ENCODE measurements around the gene ANO10.
"Not testable (repeated sequence)": the region's sequence is repeated elsewhere in the genome, so short reads cannot be mapped to it uniquely, and the experiment has no call there.

ANO10 gene

DNA sequence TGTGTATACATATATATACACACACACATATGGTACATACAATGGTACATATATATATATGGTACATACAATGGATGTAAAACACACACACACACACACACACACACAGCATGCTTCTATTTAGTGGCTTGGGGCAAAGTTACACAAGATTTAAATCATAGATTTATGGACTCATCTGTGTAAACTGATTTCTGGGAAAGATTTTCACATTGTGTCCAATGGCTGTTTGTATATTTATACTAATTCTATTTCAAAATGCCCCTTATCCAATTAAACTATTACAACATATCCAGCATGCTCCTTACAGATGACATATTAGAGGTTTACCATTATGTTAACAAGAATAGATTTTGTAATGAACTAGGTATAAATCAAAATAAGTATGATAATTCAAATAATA lies 94.9 kb downstream of the ANO10 start:
- H3K4me1 ChIP-seq (ENCODE audit: insufficient read depth, low read length), result no peaks in the 10 kb centered on the region
- H3K4me3 ChIP-seq (ENCODE audit: low read depth in 1 of 2, low read length in 2 of 2), result no peak overlapping the region
- H3K9me3 ChIP-seq (ENCODE audit: low read length), result no peaks in the 10 kb centered on the region
- H3K27me3 ChIP-seq (ENCODE audit: control insufficient read depth in 1 of 2, insufficient read depth in 2 of 2, low read length in 2 of 2), result no peaks in the 10 kb centered on the region
- H3K9ac ChIP-seq (ENCODE audit: low read length), result no peak overlapping the region
- H3K36me3 ChIP-seq (ENCODE audit: insufficient read depth, low read length), result no peaks in the 10 kb centered on the region
- no peak overlapping the region for H3K27ac ChIP-seq (ENCODE audit: low read depth, low read length)

DNA sequence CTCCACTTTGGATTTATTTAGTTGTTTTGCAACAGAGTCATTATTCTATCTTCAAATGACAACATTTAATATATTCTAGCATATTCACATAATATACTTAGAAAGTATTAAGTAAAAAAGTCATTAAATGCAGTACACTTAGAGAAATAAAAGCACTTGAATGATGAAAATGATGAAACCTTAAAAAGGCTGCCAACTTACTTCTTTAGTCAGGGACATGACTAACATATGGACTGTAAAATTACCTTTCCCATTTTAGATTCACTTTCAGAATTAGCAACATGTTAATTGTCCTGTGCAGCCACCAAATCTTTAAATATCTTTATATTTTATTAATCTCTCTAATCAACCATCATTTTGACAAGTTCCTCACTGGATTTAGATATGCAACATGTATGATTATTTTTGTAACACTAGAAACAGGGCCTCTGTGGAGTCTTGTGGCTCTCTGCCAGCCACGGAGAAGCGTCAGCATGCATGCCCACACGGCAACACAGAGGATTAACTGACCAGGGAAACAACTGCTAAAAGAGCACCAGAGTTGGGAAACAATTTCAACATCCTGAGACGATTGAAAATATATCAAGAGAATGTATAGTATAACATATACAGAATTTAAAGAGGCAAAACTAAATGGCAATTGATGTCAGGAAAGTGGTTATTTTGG lies 95.7 kb downstream of the ANO10 start:
- H3K4me1 ChIP-seq (ENCODE audit: insufficient read depth, low read length), result no peaks in the 10 kb centered on the region
- H3K9me3 ChIP-seq (ENCODE audit: low read length), result no peaks in the 10 kb centered on the region
- H3K4me3 ChIP-seq (ENCODE audit: low read depth in 1 of 2, low read length in 2 of 2), result no peak overlapping the region
- H3K27ac ChIP-seq (ENCODE audit: low read depth, low read length), result no peak overlapping the region
- no peaks in the 10 kb centered on the region for H3K36me3 ChIP-seq (ENCODE audit: insufficient read depth, low read length)
- H3K9ac ChIP-seq (ENCODE audit: low read length), result no peak overlapping the region
- no peaks in the 10 kb centered on the region for H3K27me3 ChIP-seq (ENCODE audit: control insufficient read depth in 1 of 2, insufficient read depth in 2 of 2, low read length in 2 of 2)

DNA sequence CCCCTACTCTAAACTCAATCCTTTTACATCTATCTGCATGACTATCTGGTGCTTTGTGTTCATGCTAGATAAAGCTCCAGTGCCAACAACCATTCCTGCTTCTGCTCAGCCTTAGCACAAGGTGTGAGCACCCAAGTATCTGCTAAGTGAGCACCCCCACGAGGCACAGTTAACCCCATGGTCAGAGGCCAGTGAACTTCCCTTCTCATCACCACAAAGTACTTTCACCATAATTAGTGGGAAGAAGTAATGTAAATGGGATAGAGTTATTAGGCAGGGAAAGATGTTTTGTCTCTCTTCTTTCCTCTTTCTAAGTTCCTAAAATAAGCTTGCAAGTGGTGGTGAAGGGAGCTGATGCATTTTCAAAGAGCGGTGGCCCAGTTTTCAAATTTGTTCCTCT lies 96.4 kb downstream of the ANO10 start:
- Histone ChIP-seq H3K9me3 (ENCODE audit: low read length) (no peaks in the 10 kb centered on the region), H3K4me1 (ENCODE audit: insufficient read depth, low read length) (no peaks in the 10 kb centered on the region), H3K27ac (ENCODE audit: low read depth, low read length) (no peak overlapping the region), H3K27me3 (ENCODE audit: control insufficient read depth in 1 of 2, insufficient read depth in 2 of 2, low read length in 2 of 2) (no peaks in the 10 kb centered on the region), H3K9ac (ENCODE audit: low read length) (no peak overlapping the region), H3K36me3 (ENCODE audit: insufficient read depth, low read length) (no peaks in the 10 kb centered on the region), H3K4me3 (ENCODE audit: low read depth in 1 of 2, low read length in 2 of 2) (no peak overlapping the region)

DNA sequence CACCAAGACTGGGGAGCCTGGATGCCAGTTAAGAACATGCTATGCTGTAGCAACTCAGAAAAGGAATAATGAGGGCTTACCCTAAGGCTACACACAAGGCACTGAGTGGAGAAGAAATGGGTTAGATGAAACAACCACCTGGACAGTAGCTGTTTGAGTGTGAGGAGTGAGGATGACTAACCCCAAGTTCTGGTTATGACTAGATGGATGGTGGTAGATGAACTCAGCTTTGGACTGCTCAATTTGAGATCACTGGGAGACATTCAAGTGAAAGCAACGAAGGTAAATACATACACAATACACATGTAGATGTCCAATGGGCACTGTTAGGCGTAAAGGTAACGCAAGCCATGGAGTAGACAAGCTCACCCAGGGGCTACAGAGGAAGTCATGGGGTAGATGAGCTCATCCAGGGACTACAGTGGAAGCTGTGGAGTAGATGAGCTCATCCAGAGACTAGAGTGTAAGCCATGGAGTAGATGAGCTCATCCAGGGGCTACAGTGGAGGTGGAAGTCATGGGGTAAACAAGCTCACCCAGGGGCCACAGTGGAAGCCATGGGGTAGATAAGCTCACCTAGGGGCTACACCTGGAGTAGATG lies 98.3 kb downstream of the ANO10 start:
- Histone ChIP-seq H3K4me3 (ENCODE audit: low read depth in 1 of 2, low read length in 2 of 2) (no peak overlapping the region), H3K9ac (ENCODE audit: low read length) (no peak overlapping the region), H3K36me3 (ENCODE audit: insufficient read depth, low read length) (no peaks in the 10 kb centered on the region), H3K27ac (ENCODE audit: low read depth, low read length) (no peak overlapping the region), H3K4me1 (ENCODE audit: insufficient read depth, low read length) (no peaks in the 10 kb centered on the region), H3K27me3 (ENCODE audit: control insufficient read depth in 1 of 2, insufficient read depth in 2 of 2, low read length in 2 of 2) (no peaks in the 10 kb centered on the region), H3K9me3 (ENCODE audit: low read length) (no peaks in the 10 kb centered on the region)

DNA sequence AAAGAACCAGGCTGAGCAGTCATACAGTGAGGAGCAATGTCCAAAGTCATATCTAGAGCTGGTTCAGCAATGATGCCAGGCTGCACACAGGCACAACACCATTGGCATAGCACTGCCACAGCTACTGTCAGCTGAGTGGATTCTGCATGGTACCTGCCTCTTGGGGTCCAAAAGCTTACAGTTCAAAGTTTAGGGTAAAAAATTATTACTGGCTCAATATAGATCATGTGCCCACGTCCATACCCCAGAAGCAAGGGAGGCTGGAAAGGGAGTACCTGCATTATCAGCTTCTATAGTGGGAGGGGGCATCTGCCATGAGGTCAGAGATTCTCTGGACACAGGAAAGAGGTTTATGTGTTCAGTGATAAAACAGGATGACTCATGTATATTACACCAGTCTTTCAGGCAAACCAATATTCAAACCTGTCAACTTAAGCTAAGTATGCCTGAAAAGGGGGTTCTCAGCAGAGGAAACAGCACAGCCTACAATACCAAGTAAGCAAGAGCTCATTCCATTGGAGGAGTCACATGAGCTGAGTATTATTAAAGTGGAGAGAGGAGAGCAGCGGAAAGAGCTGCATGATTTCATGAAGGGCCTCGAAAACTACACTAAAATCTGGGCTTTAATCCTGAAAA lies 99.0 kb downstream of the ANO10 start:
- H3K9me3 ChIP-seq (ENCODE audit: low read length), result no peaks in the 10 kb centered on the region
- no peak overlapping the region for H3K27ac ChIP-seq (ENCODE audit: low read depth, low read length)
- H3K4me3 ChIP-seq (ENCODE audit: low read depth in 1 of 2, low read length in 2 of 2), result no peak overlapping the region
- H3K9ac ChIP-seq (ENCODE audit: low read length), result no peak overlapping the region
- H3K27me3 ChIP-seq (ENCODE audit: control insufficient read depth in 1 of 2, insufficient read depth in 2 of 2, low read length in 2 of 2), result no peaks in the 10 kb centered on the region
- H3K4me1 ChIP-seq (ENCODE audit: insufficient read depth, low read length), result no peaks in the 10 kb centered on the region
- H3K36me3 ChIP-seq (ENCODE audit: insufficient read depth, low read length), result no peaks in the 10 kb centered on the region

DNA sequence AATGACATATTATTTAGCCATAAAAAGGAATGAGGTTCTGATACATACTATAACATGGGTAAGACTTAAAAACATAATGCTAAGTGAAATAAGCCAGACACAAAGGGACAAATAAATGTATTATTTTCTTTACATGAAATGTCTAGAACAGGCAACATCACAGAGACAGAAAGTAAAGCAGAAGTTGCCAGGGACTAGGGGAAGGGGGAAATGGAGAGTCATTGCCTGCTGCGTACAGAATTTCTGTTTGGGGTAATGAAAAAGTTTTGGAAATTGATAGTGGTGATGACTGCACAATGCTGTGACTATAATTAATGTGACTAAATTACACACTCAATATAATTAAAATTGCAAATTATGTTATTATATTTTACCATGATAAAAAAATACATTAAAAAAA lies 99.9 kb downstream of the ANO10 start:
- no peaks in the 10 kb centered on the region for H3K4me1 ChIP-seq (ENCODE audit: insufficient read depth, low read length)
- no peaks in the 10 kb centered on the region for H3K9me3 ChIP-seq (ENCODE audit: low read length)
- no peaks in the 10 kb centered on the region for H3K27me3 ChIP-seq (ENCODE audit: control insufficient read depth in 1 of 2, insufficient read depth in 2 of 2, low read length in 2 of 2)
- H3K4me3 ChIP-seq (ENCODE audit: low read depth in 1 of 2, low read length in 2 of 2), result no peak overlapping the region
- no peaks in the 10 kb centered on the region for H3K36me3 ChIP-seq (ENCODE audit: insufficient read depth, low read length)
- no peak overlapping the region for H3K27ac ChIP-seq (ENCODE audit: low read depth, low read length)
- no peak overlapping the region for H3K9ac ChIP-seq (ENCODE audit: low read length)

DNA sequence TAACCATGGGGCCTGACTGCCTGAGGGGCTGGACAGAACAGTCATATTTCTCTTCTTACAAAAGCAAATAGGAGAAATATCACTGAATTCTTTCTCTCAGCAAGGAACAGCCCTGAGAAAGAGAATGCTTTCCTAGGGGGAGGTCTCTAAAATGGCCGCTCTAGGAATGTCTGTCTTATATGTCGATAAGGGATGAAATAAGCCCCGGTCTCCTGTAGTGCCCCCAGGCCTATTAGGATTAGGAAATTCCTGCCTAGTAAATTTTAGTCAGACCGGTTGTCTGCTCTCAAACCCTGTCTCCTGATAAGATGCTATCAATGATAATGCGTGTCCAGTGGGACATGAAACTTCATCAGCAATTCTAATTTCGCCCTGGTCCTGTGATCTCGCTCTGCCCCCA lies 103.3 kb downstream of the ANO10 start:
- not testable (repeated sequence) for H3K9me3 ChIP-seq (ENCODE audit: low read length); H3K36me3 ChIP-seq (ENCODE audit: insufficient read depth, low read length); H3K9ac ChIP-seq (ENCODE audit: low read length); H3K27me3 ChIP-seq (ENCODE audit: control insufficient read depth in 1 of 2, insufficient read depth in 2 of 2, low read length in 2 of 2); H3K27ac ChIP-seq (ENCODE audit: low read depth, low read length); H3K4me3 ChIP-seq (ENCODE audit: low read depth in 1 of 2, low read length in 2 of 2); H3K4me1 ChIP-seq (ENCODE audit: insufficient read depth, low read length)

DNA sequence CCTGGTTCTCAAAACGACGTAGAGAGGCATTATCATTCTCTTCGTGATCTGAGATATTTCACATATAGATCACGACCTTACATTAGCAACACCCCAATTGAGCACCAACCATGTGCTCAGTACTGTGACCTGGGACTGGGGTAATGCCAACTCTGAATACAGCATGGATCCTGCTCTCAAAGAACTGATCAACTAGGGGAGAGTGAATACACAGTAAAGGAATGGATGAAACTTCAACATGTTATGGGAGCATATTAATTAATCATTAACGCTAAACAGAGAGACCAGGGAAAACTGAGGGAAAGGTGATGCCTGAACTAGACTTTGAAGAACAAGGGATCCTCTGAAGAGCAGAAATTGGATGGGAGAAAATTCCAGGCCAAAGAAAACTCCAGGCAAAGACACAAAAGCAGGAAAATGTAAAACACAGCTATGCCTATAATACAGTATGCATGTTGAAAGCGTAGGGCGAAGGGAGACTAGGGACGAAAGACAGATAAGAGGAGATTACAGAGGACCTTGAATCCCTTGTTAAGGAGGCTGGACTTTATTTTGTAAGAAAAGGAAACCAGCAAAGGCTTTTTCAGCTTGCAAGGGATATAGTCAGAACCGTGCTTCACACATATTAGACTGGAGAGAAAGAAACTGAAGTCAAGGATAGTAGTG lies 105.7 kb downstream of the ANO10 start:
- H3K36me3 ChIP-seq (ENCODE audit: insufficient read depth, low read length), result no peaks in the 10 kb centered on the region
- no peak overlapping the region for H3K9ac ChIP-seq (ENCODE audit: low read length)
- H3K4me1 ChIP-seq (ENCODE audit: insufficient read depth, low read length), result no peaks in the 10 kb centered on the region
- no peaks in the 10 kb centered on the region for H3K9me3 ChIP-seq (ENCODE audit: low read length)
- no peaks in the 10 kb centered on the region for H3K27me3 ChIP-seq (ENCODE audit: control insufficient read depth in 1 of 2, insufficient read depth in 2 of 2, low read length in 2 of 2)
- no peak overlapping the region for H3K4me3 ChIP-seq (ENCODE audit: low read depth in 1 of 2, low read length in 2 of 2)
- no peak overlapping the region for H3K27ac ChIP-seq (ENCODE audit: low read depth, low read length)

DNA sequence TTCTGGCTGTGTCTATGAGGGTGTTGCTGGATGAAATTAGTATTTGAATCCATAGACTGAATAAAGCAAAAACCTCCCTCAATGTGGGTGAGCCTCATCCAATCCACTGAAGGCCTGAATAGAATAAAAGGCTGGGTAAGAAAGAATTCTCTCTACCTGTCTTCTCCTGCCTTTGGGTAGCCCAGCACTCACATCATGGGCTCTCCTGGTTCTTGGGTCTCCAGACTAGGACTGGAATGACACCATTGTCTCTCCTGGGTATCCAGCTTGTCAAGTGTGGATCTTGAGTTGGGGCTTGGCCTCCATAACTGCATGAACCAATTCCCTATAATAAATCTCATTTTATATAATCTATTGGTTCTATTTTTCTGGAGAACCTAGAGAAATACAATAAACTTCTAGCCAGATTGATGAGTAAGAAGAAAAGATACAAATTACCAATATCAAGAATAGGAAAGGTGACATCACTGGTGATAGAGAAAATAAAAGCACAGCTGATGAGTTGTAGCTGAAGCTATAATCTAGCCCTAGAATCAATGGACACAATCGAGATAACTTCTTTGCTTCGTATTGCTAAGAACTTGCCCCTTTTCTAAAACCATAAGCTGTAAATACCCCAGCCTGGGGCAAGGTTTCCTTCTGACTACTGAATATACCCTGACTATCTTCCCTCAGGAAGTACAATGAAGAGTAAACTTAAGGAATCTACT lies 106.4 kb downstream of the ANO10 start:
- no peak overlapping the region for H3K27ac ChIP-seq (ENCODE audit: low read depth, low read length)
- no peaks in the 10 kb centered on the region for H3K4me1 ChIP-seq (ENCODE audit: insufficient read depth, low read length)

DNA sequence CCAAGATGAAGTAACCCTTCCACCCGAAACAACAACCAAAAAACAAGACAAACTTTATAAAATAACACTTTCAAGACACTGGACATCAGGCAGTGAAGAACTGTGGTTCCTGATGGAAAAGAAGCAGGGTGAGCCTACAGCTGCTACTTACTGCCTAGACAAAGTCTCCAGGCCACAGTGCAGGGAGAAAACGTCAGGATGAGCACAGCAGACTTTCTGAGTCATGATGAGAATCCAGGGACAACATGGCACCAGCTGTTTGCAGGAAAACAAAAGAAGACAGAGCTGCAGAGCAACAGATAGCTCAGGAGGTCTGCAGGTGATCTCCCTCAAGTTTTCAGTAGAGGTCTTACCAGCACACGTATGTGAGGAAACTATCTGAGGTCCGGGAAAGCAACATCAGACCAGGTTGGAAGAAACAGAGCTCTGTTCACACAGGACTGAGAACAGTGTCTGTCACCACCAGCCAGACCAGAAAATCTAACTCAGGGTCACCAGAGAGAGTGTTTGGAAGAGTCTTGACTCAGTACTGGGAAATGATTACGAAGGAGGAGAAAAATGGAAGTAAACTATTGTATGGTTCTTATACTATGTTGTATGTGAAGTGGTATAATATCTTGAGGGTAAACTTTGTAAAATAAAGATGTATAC lies 108.9 kb downstream of the ANO10 start:
- Histone ChIP-seq H3K27ac (ENCODE audit: low read depth, low read length) (no peak overlapping the region), H3K9me3 (ENCODE audit: low read length) (no peaks in the 10 kb centered on the region), H3K27me3 (ENCODE audit: control insufficient read depth in 1 of 2, insufficient read depth in 2 of 2, low read length in 2 of 2) (no peaks in the 10 kb centered on the region), H3K36me3 (ENCODE audit: insufficient read depth, low read length) (no peaks in the 10 kb centered on the region), H3K9ac (ENCODE audit: low read length) (no peak overlapping the region), H3K4me3 (ENCODE audit: low read depth in 1 of 2, low read length in 2 of 2) (no peak overlapping the region), H3K4me1 (ENCODE audit: insufficient read depth, low read length) (no peaks in the 10 kb centered on the region)

More for the DNA sequence above, 106.4 kb downstream of the ANO10 start:
- Histone ChIP-seq H3K9me3 (ENCODE audit: low read length) (no peaks in the 10 kb centered on the region), H3K4me3 (ENCODE audit: low read depth in 1 of 2, low read length in 2 of 2) (no peak overlapping the region), H3K27me3 (ENCODE audit: control insufficient read depth in 1 of 2, insufficient read depth in 2 of 2, low read length in 2 of 2) (no peaks in the 10 kb centered on the region), H3K9ac (ENCODE audit: low read length) (no peak overlapping the region), H3K36me3 (ENCODE audit: insufficient read depth, low read length) (no peaks in the 10 kb centered on the region)

DNA sequence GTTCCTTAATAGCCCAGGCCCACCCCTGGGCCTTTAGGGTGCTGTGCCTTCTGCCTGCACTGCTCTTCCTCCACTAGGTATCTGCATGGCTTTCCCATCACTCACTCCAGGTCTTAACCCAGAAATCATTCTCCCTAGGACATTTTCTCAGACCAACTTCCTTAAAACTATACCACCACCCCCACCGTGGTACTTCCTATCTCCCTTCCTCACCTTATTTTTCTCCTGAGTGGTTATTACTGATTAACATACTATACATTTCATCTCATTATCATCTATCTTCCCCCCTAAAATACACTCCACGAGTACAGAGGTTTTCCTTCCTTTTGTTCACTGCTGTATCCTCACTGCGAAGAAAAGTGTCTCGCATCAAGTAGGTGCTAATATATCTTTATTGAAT lies 115.2 kb downstream of the ANO10 start:
- H3K4me1 ChIP-seq (ENCODE audit: insufficient read depth, low read length), result no peaks in the 10 kb centered on the region
- H3K9ac ChIP-seq (ENCODE audit: low read length), result no peak overlapping the region
- H3K36me3 ChIP-seq (ENCODE audit: insufficient read depth, low read length), result no peaks in the 10 kb centered on the region

More for the DNA sequence above, 115.2 kb downstream of the ANO10 start:
- no peaks in the 10 kb centered on the region for H3K27me3 ChIP-seq (ENCODE audit: control insufficient read depth in 1 of 2, insufficient read depth in 2 of 2, low read length in 2 of 2)
- no peak overlapping the region for H3K4me3 ChIP-seq (ENCODE audit: low read depth in 1 of 2, low read length in 2 of 2)
- H3K27ac ChIP-seq (ENCODE audit: low read depth, low read length), result no peak overlapping the region
- H3K9me3 ChIP-seq (ENCODE audit: low read length), result no peaks in the 10 kb centered on the region
